Breast epithelium (tissue), 4 donors: ENCODE measurements around the gene MYO3B. TPM values are rescaled to one million over a fixed set of nuclear protein-coding genes. Genes with fewer than 3 reads are reported as not detected.
"Not testable (repeated sequence)": the region's sequence is repeated elsewhere in the genome, so short reads cannot be mapped to it uniquely, and the experiment has no call there.

Experiments
- DNase-seq, 2 donors: peaks; one replicate each; pipeline ENCODE4 v3.0.0-alpha.2; 2019; ENCODE audit warnings: low spot score in 2 of 2
- H3K27ac ChIP-seq, 2 donors: fragments of 200-600 bp; sonication (generic) in 1 of 2; one replicate each; pipeline ENCODE4 v1.5.1; 2016 to 2019; ENCODE audit warnings: mild to moderate bottlenecking in 1 of 2
- H3K27me3 ChIP-seq, 2 donors: fragments of 200-600 bp; sonication (generic) in 1 of 2; one replicate each; pipeline versions ENCODE4 v1.5.1 to v1.6.0; 2017 to 2019; ENCODE audit warnings: control low read depth in 1 of 2, mild to moderate bottlenecking in 1 of 2
- H3K36me3 ChIP-seq: fragments of 200-600 bp; one replicate; pipeline ENCODE4 v1.5.1; 2019
- H3K4me1 ChIP-seq, 2 donors: fragments of 200-600 bp; sonication (generic); one replicate each; pipeline ENCODE4 v1.5.1; 2016 to 2019; ENCODE audit warnings: control low read depth in 1 of 2
- H3K4me3 ChIP-seq, 3 donors: fragments of 200-600 bp; sonication (generic); 1 replicate in 2 of 3; 2 replicates in 1 of 3; pipeline ENCODE4 v1.5.1; 2016 to 2019; ENCODE audit warnings: mild to moderate bottlenecking in 3 of 3, moderate library complexity in 2 of 3
- H3K9me3 ChIP-seq, 2 donors: fragments of 200-600 bp; sonication (generic) in 1 of 2; one replicate each; pipeline ENCODE4 v1.5.1; 2016 to 2019; ENCODE audit warnings: control low read depth in 1 of 2
- POLR2A ChIP-seq: fragments of 450-650 bp; IDR thresholded peaks from one replicate; pipeline ENCODE4 v1.6.1; 2016; ENCODE audit warnings: antibody characterized with exemption, mild to moderate bottlenecking, moderate library complexity
- POLR2AphosphoS5 ChIP-seq, 3 donors: sonication (generic); formaldehyde crosslinking; IDR thresholded peaks; one replicate each; pipeline ENCODE4 v1.6.1; 2017; ENCODE audit warnings: antibody characterized with exemption in 3 of 3
- intact Hi-C: fragments of 100-400 bp; cut with DNase I; formaldehyde crosslinking; loops from one replicate; pipeline ENCODE4 v1.15.1; 2023; ENCODE audit warnings: low total_unique reads
- total RNA-seq, 3 donors: library from RNA; depleted of rRNA; stranded (reverse); fragments of >200 nt; gene quantifications; one replicate each; pipeline ENCODE4 v1.1.0, GENCODE V29; 2016
- TF ChIP-seq, protein P1 (sequence below), 3 donors: fragments of 450-650 bp; IDR thresholded peaks; one replicate each; pipeline ENCODE4 v1.5.1; 2016 to 2017; ENCODE audit warnings: antibody characterized with exemption in 3 of 3, mild to moderate bottlenecking in 3 of 3, moderate library complexity in 3 of 3

MYO3B gene
- total RNA-seq, 3 donors from 2014 or later = 0.15 to 0.98 (median 0.16) TPM

DNA sequence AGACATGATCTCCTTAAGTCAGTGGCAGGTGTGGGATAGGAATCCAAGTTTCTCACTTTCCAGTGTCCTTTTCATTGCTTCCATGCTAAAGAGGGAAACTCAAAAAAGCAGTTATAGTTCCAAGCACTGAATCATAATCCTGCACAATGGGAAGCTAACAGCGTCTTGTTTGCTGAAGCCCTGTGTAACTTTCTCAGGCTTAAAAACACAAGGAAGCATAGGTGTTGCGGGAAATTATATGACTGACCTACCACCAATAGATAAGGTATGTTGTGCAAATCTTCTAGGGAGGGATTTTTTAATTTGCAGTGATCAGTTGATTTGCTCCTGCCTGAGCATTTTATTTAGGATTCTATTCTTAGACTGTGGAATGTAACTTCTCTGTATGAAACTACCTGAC is 250.9 kb downstream of the MYO3B start:
- intact Hi-C loops = no loop called here
- Histone ChIP-seq H3K27ac (no peak overlapping the region), H3K4me3 (no peak overlapping the region), H3K27me3 (no peaks in the 10 kb centered on the region), H3K4me1 (no peaks in the 10 kb centered on the region), H3K9me3 (no peaks in the 10 kb centered on the region), H3K36me3 (no peaks in the 10 kb centered on the region)
- TF ChIP-seq POLR2A (no peak), POLR2AphosphoS5 (IDR thresholded peaks at IDR 0.05) (no peak)
- TF ChIP-seq, protein P1, sequence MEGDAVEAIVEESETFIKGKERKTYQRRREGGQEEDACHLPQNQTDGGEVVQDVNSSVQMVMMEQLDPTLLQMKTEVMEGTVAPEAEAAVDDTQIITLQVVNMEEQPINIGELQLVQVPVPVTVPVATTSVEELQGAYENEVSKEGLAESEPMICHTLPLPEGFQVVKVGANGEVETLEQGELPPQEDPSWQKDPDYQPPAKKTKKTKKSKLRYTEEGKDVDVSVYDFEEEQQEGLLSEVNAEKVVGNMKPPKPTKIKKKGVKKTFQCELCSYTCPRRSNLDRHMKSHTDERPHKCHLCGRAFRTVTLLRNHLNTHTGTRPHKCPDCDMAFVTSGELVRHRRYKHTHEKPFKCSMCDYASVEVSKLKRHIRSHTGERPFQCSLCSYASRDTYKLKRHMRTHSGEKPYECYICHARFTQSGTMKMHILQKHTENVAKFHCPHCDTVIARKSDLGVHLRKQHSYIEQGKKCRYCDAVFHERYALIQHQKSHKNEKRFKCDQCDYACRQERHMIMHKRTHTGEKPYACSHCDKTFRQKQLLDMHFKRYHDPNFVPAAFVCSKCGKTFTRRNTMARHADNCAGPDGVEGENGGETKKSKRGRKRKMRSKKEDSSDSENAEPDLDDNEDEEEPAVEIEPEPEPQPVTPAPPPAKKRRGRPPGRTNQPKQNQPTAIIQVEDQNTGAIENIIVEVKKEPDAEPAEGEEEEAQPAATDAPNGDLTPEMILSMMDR (IDR thresholded peaks at IDR 0.05) = no peak
- DNase-seq = no peak

DNA sequence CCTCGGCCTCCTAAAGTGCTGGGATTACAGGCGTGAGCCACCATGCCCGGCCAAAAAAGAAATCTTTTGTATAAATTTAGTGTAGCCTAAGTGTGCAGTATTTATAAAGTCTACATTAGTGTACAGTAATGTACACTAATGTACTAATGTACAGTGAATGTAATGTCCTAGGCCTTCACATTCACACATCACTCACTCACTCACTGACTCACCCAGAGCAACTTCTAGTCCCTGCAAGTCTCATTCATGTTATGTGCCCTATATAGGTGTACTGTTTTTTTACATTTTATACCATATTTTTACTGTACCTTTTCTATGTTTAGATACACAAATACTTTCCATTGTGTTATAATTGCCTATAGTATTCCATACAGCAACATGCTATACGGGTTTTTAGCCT is 254.9 kb downstream of the MYO3B start:
- Histone ChIP-seq H3K4me3 (no peak overlapping the region), H3K36me3 (no peaks in the 10 kb centered on the region), H3K4me1 (no peaks in the 10 kb centered on the region), H3K9me3 (no peaks in the 10 kb centered on the region), H3K27me3 (no peaks in the 10 kb centered on the region), H3K27ac (no peak overlapping the region)
- no peak for DNase-seq
- intact Hi-C loops = no loop called here
- TF ChIP-seq POLR2A (no peak), POLR2AphosphoS5 (IDR thresholded peaks at IDR 0.05) (no peak)
- TF ChIP-seq, protein P1 (IDR thresholded peaks at IDR 0.05) = no peak

GRCh38 chr2:170433448-170433847 is 255.5 kb downstream of the MYO3B start:
- H3K27me3 ChIP-seq = no peaks in the 10 kb centered on the region
- no peak overlapping the region for H3K27ac ChIP-seq
- no peak for DNase-seq
- intact Hi-C loops = no loop called here
- H3K4me3 ChIP-seq = no peak overlapping the region
- no peaks in the 10 kb centered on the region for H3K9me3 ChIP-seq
- no peak for TF ChIP-seq POLR2A
- no peak for TF ChIP-seq POLR2AphosphoS5 (IDR thresholded peaks at IDR 0.05)
- TF ChIP-seq, protein P1 (IDR thresholded peaks at IDR 0.05) = no peak
- H3K36me3 ChIP-seq = no peaks in the 10 kb centered on the region
- H3K4me1 ChIP-seq = no peaks in the 10 kb centered on the region

- H3K9me3 ChIP-seq, H3K27me3 ChIP-seq, DNase-seq, H3K4me1 ChIP-seq, H3K4me3 ChIP-seq, intact Hi-C loops, H3K27ac ChIP-seq, H3K36me3 ChIP-seq: not testable (repeated sequence)
Measured at GRCh38 chr2:170434396-170434795, 256.4 kb downstream of the MYO3B start.

DNA sequence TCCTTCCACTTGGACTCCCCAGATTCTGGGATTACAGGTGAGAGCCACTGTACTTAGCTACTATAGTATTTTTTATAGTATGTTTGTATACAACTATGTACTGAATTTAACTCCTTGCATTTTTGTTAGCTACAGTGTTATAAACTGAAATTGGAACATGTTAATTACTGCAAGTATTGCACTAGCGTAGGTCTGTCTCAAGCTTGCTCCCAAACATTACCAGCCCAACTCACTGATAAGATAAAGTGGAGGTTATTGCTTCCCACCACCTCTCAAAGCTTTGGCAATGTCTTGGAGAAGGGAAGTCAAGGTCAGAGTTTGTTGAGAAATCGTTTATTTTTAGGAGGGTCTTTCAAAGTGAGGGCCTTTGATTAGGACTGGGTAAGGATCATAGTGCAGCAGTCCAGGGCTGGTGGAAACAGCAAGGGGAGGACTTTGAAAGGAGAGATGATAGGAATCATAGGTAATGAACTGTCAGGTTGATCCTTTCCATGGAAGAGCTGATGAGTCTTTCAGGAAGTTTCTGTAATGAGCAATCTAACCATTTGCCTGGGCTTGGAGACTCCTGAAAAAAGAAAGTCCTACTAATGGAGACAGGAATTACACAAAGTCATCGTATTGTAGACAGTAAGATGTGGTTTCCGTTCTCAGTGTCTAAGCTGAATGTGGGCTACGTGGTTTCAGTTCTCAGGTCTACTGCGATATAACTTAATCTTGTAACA is 257.1 kb downstream of the MYO3B start:
- Histone ChIP-seq H3K4me1 (no peaks in the 10 kb centered on the region), H3K27ac (no peak overlapping the region), H3K9me3 (no peaks in the 10 kb centered on the region), H3K36me3 (no peaks in the 10 kb centered on the region), H3K4me3 (no peak overlapping the region), H3K27me3 (no peaks in the 10 kb centered on the region)
- intact Hi-C loops = no loop called here
- TF ChIP-seq POLR2A (no peak), POLR2AphosphoS5 (IDR thresholded peaks at IDR 0.05) (no peak)
- TF ChIP-seq, protein P1 (IDR thresholded peaks at IDR 0.05) = no peak
- DNase-seq = no peak
